ENCODE data around the gene AICDA.
"Not testable (repeated sequence)": the region's sequence is repeated elsewhere in the genome, so short reads cannot be mapped to it uniquely, and the experiment has no call there.

Gene AICDA

GRCh38 chr12:8612629-8613028 lies at the start of gene AICDA:
TSS of gene AICDA (minus strand) at chr12:8612859. CDS start at chr12:8612767, 92 bp downstream.
- DNase-seq, result no peak

GRCh38 chr12:8661751-8662150 lies 49.1 kb upstream of the AICDA start:
- DNase-seq, result no peak

- no peak for DNase-seq
Measured at GRCh38 chr12:8661016-8661415, 48.4 kb upstream of the AICDA start.

GRCh38 chr12:8658346-8658745 lies 45.7 kb upstream of the AICDA start:
- DNase-seq, result no peak

- peak; percentile 23 for DNase-seq
Measured at GRCh38 chr12:8655421-8655820, 42.8 kb upstream of the AICDA start.

GRCh38 chr12:8648576-8649205 lies 36.0 kb upstream of the AICDA start:
- no peak for DNase-seq

GRCh38 chr12:8647968-8648367 lies 35.3 kb upstream of the AICDA start:
- no peak for DNase-seq

- DNase-seq, result peak; percentile 15
Measured at GRCh38 chr12:8644345-8645248, 31.9 kb upstream of the AICDA start.

GRCh38 chr12:8642775-8643174 lies 30.1 kb upstream of the AICDA start:
- DNase-seq, result no peak

- DNase-seq, result no peak
Measured at GRCh38 chr12:8639936-8640335, 27.3 kb upstream of the AICDA start.

GRCh38 chr12:8638951-8639350 lies 26.3 kb upstream of the AICDA start:
- DNase-seq, result no peak

- DNase-seq, result no peak
Measured at GRCh38 chr12:8637666-8638065, 25.0 kb upstream of the AICDA start.

- DNase-seq, result no peak
Measured at GRCh38 chr12:8637244-8637643, 24.6 kb upstream of the AICDA start.

GRCh38 chr12:8636581-8636980 lies 23.9 kb upstream of the AICDA start:
- no peak for DNase-seq

GRCh38 chr12:8636007-8636346 lies 23.3 kb upstream of the AICDA start:
- DNase-seq, result not testable (repeated sequence)

GRCh38 chr12:8635342-8636006 lies 22.8 kb upstream of the AICDA start:
- not testable (repeated sequence) for DNase-seq

GRCh38 chr12:8630131-8630530 lies 17.5 kb upstream of the AICDA start:
- DNase-seq, result no peak

- DNase-seq, result no peak
Measured at GRCh38 chr12:8629486-8630033, 16.9 kb upstream of the AICDA start.

- no peak for DNase-seq
Measured at GRCh38 chr12:8628731-8629130, 16.1 kb upstream of the AICDA start.

GRCh38 chr12:8624750-8625149 lies 12.1 kb upstream of the AICDA start:
- DNase-seq, result not testable (repeated sequence)

- no peak for DNase-seq
Measured at GRCh38 chr12:8622646-8623045, 10.0 kb upstream of the AICDA start.

- no peak for DNase-seq
Measured at GRCh38 chr12:8615206-8615605, 2.5 kb upstream of the AICDA start.

- not testable (repeated sequence) for DNase-seq
Measured at GRCh38 chr12:8613881-8614280, 1.2 kb upstream of the AICDA start.
